ENCODE results near the gene TIGD3. TPM values are rescaled to one million over a fixed set of nuclear protein-coding genes. Genes with fewer than 3 reads are reported as not detected.

Gene TIGD3
- total RNA-seq, 1 donor from 2014 or later = 0.10 TPM

- Mint-ChIP-seq H3K27me3 (ENCODE audit: low read depth) (no peaks in the 10 kb centered on the region), H3K4me3 (ENCODE audit: unreplicated experiment) (no peak overlapping the region), H3K4me1 (ENCODE audit: low read depth) (peaks cover 22% of the 10 kb centered on the region), H3K9me3 (ENCODE audit: low read depth) (no peaks in the 10 kb centered on the region), H3K27ac (ENCODE audit: unreplicated experiment) (no peak overlapping the region), H3K36me3 (ENCODE audit: low read depth) (peaks cover 15% of the 10 kb centered on the region)
- no peak for DNase-seq (ENCODE audit: low spot score)
- no peak for TF ChIP-seq CTCF (IDR thresholded peaks at IDR 0.05)
These were observed 34.0 kb upstream of the TIGD3 start for GRCh38 chr11:65320386-65321075.

- no peak for TF ChIP-seq CTCF (IDR thresholded peaks at IDR 0.05)
- H3K4me3 Mint-ChIP-seq (ENCODE audit: unreplicated experiment) = no peak overlapping the region
- no peaks in the 10 kb centered on the region for H3K27me3 Mint-ChIP-seq (ENCODE audit: low read depth)
- peaks cover 16% of the 10 kb centered on the region for H3K4me1 Mint-ChIP-seq (ENCODE audit: low read depth)
- H3K36me3 Mint-ChIP-seq (ENCODE audit: low read depth) = peaks cover 15% of the 10 kb centered on the region
- no peak overlapping the region for H3K27ac Mint-ChIP-seq (ENCODE audit: unreplicated experiment)
- DNase-seq (ENCODE audit: low spot score) = no peak
- no peaks in the 10 kb centered on the region for H3K9me3 Mint-ChIP-seq (ENCODE audit: low read depth)
These were observed 33.5 kb upstream of the TIGD3 start for GRCh38 chr11:65321076-65321475.

GRCh38 chr11:65321828-65322485, 32.6 kb upstream of the TIGD3 start:
- no peak for DNase-seq (ENCODE audit: low spot score)
- H3K27me3 Mint-ChIP-seq (ENCODE audit: low read depth) = no peaks in the 10 kb centered on the region
- no peaks in the 10 kb centered on the region for H3K9me3 Mint-ChIP-seq (ENCODE audit: low read depth)
- H3K36me3 Mint-ChIP-seq (ENCODE audit: low read depth) = peaks cover 15% of the 10 kb centered on the region
- no peak overlapping the region for H3K4me3 Mint-ChIP-seq (ENCODE audit: unreplicated experiment)
- H3K27ac Mint-ChIP-seq (ENCODE audit: unreplicated experiment) = no peak overlapping the region
- H3K4me1 Mint-ChIP-seq (ENCODE audit: low read depth) = peaks cover 7% of the 10 kb centered on the region
- no peak for TF ChIP-seq CTCF (IDR thresholded peaks at IDR 0.05)

GRCh38 chr11:65323813-65324212, 30.7 kb upstream of the TIGD3 start:
- H3K4me3 Mint-ChIP-seq (ENCODE audit: unreplicated experiment) = no peak overlapping the region
- H3K36me3 Mint-ChIP-seq (ENCODE audit: low read depth) = peaks cover 15% of the 10 kb centered on the region
- no peaks in the 10 kb centered on the region for H3K27me3 Mint-ChIP-seq (ENCODE audit: low read depth)
- H3K9me3 Mint-ChIP-seq (ENCODE audit: low read depth) = no peaks in the 10 kb centered on the region
- TF ChIP-seq CTCF (IDR thresholded peaks at IDR 0.05) = no peak
- DNase-seq (ENCODE audit: low spot score) = no peak
- H3K27ac Mint-ChIP-seq (ENCODE audit: unreplicated experiment) = no peak overlapping the region
- H3K4me1 Mint-ChIP-seq (ENCODE audit: low read depth) = no peaks in the 10 kb centered on the region

GRCh38 chr11:65325435-65325834, 29.1 kb upstream of the TIGD3 start:
- H3K36me3 Mint-ChIP-seq (ENCODE audit: low read depth) = peaks cover 14% of the 10 kb centered on the region
- H3K27me3 Mint-ChIP-seq (ENCODE audit: low read depth) = no peaks in the 10 kb centered on the region
- H3K4me3 Mint-ChIP-seq (ENCODE audit: unreplicated experiment) = no peak overlapping the region

More at GRCh38 chr11:65325435-65325834, 29.1 kb upstream of the TIGD3 start:
- DNase-seq (ENCODE audit: low spot score) = no peak
- no peaks in the 10 kb centered on the region for H3K9me3 Mint-ChIP-seq (ENCODE audit: low read depth)
- no peak overlapping the region for H3K27ac Mint-ChIP-seq (ENCODE audit: unreplicated experiment)
- TF ChIP-seq CTCF (IDR thresholded peaks at IDR 0.05) = no peak
- H3K4me1 Mint-ChIP-seq (ENCODE audit: low read depth) = peaks cover 9% of the 10 kb centered on the region

Data from chondrocyte (in vitro differentiated cells).